ENCODE results near the gene JMJD1C.
"Not testable (repeated sequence)": the region's sequence is repeated elsewhere in the genome, so short reads cannot be mapped to it uniquely, and the experiment has no call there.

Gene JMJD1C

GRCh38 chr10:63392224-63392623 lies 73.6 kb downstream of the JMJD1C start:
- FAIRE-seq, result no peak

- no peak for FAIRE-seq
These were observed 74.0 kb downstream of the JMJD1C start for GRCh38 chr10:63391812-63392211.

- no peak for FAIRE-seq
These were observed 75.3 kb downstream of the JMJD1C start for GRCh38 chr10:63390521-63390920.

DNA sequence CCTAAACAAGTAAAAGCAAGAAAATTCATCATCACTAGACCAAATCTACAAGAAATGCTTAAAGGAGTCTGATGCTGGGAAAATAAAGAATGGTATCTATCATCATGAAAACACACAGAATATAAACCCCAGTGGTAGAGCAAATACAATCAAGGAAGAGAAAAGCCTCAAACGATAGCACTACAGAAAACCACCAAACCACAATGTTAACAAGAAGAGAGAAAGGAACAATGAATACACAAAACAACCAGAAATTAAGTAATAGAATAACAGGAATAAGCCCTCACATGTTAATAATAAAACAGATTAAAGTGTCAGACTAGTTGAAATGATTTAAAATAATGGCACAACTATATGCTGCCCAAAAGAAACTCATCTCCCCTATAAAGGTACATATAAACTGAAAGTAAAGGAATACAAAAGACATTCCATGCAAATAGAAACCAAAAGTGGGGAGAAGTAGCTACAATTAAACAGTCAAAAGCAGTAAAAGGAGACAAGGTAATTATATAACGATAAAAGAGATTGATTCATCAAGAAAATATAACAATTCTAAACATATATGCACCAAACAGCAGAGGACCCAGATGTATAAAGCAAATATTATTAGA lies 77.3 kb downstream of the JMJD1C start:
- FAIRE-seq, result no peak

DNA sequence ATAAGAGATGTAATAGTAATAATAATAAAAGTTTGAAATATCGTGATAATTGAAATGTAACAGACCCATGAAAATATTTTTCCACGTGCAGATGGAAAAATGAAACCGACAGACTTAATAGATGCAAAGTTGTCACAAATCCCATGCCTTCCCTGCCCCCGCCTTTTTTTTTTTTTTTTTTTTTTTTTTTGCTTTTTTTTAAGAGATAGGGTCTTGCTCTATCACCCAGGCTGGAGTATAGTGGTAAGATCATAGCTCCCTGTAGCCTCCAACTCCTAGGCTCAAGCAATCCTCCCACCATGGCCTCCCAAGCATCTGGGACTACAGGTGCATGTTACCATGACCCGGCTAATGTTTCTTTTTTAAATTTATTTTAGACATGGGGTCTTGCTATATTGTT lies 80.5 kb downstream of the JMJD1C start:
- no peak for FAIRE-seq

DNA sequence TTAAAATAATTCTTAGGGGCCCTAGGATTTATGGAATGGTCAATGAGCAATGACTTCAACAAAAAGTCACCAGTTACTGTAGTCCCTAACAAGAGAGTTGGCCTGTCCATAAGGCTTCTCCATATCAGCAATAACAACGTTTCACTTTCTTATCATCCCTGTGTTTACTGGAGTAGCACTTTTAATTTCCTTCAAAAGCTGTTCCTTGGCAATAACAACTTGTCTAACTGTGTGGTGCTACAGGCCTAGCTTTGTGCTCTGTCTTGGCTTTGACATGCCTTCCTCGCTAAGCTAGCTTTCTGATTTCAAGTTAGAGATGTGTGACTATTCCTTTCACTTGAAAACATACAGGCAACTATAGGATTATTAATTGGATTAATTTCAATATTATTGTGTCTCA lies 81.1 kb downstream of the JMJD1C start:
- no peak for FAIRE-seq

DNA sequence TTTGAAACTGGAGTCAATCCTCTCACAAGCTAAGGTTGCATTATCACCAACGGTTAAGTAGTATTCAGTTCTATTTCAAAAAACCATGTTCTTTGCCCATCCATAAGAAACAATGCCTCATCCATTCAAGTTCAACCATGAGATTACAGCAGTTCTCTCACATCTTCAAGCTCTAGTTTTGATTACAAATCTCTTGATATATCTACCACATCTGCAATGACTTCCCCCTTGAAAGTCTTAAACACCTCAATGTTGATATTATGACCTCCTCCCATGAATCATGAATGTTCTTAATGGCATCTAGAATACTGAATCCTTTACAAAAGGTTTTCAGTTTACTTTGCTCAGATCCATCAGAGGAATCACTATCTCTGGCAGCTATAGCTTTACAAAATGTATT lies 81.8 kb downstream of the JMJD1C start:
- no peak for FAIRE-seq

DNA sequence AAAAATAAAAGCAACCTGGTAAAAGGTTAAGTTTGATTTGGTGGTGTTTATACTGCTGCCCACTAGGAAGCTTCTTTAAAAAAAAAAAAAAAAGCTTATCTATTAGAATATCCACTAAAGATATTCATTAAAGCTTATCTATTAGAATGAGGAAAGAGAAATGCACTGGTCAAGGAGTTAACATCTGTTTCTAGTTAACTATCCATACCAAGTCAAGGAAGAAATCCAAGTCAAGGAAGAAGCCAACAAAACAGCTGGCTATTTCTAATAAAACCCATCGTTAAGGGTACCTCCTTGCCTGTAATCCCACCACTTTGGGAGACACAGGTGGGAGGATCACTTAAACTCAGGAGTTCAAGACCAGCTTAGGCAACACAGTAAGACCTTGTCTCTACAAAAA lies 82.6 kb downstream of the JMJD1C start:
- no peak for FAIRE-seq

GRCh38 chr10:63382066-63382465 lies 83.7 kb downstream of the JMJD1C start:
- no peak for FAIRE-seq

DNA sequence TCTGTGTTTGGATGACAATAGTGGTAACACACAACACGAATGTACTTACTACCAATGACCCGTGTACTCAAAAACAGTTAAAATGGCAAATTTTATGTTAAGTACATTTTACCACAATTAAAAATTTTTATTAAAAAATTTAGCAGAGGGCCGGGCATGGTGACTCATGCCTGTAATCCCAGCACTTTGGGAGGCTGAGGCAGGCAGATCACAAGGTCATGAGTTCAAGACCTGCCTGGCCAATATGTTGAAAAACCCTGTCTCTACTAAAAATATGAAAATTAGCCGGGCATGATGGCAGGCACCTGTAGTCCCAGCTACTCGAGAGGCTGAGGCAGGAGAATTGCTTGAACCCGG lies 88.5 kb downstream of the JMJD1C start:
- not testable (repeated sequence) for FAIRE-seq

- FAIRE-seq, result peak; percentile 23
These were observed 89.0 kb downstream of the JMJD1C start for GRCh38 chr10:63376560-63377304.

- no peak for FAIRE-seq
These were observed 89.9 kb downstream of the JMJD1C start for GRCh38 chr10:63375859-63376258.

DNA sequence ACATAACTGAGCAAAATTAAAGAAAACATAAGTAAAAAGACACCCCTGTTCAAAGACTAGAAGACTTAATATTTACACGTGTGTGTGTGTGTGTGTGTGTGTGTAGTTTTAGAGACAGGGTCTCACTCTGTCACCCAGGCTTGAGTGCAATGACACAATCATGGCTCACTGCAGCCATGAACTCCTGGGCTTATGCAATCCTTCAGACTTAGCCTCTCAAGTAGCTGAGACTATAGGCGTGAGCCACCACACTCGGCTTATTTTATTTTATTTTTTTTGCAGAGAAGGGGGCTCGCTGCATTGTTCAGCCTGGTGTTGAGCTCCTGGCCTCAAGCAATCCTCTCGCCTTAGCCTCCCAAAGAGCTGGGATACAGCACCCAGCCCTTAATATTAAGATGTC lies 90.3 kb downstream of the JMJD1C start:
- no peak for FAIRE-seq

DNA sequence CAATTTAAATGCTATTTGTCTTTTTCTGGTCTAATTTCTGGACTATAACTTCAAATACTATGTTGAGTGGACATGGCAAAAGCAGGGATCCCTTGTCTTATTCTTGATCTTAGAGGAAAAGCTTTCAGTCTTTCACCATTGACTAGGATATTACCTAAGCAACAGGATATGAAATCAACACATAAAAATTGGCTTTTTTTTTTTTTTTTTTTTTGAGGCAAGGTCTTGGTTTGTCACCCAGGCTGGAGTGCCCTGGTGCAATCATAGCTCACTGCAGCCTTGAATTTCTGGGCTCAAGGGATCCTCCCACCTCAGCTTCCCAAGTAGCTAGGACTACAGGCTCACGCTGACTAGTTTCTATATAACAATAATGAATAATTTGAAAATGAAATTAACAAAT lies 90.8 kb downstream of the JMJD1C start:
- no peak for FAIRE-seq

DNA sequence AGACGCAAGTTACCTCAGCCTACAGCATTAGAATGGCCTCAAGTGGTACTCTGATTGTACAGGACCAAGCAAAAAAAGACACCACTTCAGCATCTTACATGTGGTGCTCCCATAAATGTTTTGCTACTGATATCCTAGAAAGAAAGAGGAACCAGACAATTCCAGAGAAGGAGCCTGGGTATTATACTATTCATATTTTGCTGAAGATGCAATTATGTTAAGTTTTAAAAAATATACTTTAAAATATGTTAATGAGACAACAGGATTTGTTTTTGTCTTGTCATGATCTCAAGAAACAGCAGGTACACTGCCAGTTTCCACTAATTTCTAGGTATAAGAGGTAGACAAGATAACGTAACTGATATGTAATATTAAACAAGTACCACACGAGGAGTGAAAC lies 92.6 kb downstream of the JMJD1C start:
- no peak for FAIRE-seq

GRCh38 chr10:63369711-63370110 lies 96.1 kb downstream of the JMJD1C start:
- no peak for FAIRE-seq

DNA sequence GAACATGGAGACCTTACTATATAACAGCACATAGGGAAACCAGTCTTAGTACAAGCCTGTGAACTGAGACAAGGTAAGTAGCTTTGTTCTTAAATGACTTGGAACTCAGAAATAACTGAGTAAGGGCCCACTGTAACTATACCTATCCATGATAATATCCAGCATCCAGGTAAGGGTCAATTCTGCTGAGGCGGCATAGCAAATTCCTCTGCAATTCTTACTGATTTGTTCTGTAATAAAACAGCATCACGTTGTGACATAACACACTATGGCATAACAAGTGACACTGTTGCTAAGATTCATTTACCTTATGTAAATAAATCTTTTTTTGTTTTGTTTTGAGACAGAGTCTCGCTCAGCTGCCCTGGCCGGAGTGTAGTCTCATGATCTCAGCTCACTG lies 97.4 kb downstream of the JMJD1C start:
- no peak for FAIRE-seq

DNA sequence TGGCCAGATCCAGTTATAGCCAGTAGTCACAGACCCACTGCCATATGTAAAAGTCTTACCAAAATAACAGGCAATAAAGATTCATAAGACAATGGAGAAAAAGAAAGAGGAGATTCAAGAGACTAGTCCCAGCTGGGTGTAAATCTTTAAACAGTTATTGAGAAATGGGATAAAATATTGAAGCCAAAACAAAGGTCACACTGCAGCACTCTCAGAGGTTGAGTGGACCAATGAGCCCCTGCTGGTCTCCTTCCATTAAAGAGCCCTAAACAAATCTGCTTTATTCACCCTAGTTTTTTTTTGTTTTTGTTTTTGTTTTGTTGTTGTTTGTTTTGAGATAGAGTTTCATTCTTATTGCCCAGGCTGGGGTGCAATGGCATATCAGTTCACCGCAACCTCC lies 98.8 kb downstream of the JMJD1C start:
- no peak for FAIRE-seq

DNA sequence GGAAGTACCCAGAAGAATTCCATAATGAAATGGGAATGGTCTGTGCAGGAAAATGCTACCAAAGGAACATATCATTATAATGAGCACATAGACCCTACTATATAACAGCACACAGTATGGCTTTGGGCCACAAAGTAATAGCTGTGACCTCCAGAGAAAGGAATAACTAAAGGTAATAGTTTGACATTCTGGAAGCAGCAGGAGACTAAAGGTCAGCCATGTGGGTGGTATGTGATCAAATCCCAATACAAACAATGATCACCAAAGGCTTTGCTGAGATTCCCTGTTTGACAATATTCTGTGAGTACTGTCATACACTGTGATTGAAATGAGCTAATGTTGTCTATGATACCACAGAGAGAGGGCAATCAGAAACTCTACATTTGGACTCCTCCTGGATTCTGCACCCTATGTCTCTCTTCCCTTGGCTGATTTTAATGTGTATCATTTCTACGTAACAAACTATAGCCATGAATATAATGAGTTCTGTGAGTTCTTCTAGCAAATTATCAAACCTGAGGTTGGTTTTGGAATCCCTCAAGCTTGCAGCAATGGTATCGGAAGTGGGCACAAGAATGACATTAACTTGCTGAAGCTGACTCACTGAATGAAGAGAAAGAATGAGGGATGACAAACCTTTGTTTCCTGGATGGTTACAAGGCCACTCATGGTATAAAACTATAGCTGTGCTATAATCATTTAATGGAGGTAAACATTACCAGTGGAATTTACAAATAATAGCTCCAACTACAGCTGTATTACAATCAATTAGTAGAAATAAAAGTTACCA lies 99.6 kb downstream of the JMJD1C start:
- FAIRE-seq, result no peak

DNA sequence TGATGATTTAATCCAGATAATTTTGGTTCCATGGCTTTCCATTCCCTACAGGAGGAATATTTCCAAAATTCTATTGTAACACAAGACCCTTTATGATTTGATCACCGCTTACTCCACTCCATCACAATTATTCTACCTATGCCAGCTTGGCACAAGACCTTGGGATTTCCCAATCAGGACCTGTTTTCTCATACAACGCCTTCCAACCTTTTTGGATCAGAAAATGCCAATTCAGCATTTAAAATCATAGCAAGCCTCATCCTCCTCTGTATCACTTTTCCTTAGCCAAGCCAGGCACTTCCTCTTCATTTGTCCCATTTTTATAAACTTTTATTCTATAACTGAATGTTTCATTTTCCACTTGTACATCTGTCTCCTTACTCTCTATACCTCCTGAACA lies 100.9 kb downstream of the JMJD1C start:
- no peak for FAIRE-seq

- no peak for FAIRE-seq
These were observed 101.8 kb downstream of the JMJD1C start for GRCh38 chr10:63363951-63364350.

DNA sequence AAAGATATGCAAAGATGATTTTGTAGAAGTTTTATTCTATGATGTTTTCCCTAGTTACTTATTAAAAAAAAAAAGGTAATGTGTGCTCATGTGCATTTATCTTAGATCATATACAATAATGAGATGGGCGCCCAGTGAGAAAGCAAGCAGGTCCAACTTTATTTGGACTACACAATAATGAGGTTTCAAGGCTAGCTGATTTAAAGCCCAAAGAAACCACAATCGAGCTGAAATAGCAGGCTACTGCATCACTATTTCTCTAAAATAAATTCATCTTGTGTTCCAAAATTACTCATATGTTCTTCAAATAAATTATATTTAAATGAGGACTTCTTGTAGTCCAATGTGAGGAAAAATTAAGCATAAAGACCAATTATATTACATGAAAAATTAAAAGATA lies 110.1 kb downstream of the JMJD1C start:
- no peak for FAIRE-seq

GRCh38 chr10:63352976-63353375 lies 112.8 kb downstream of the JMJD1C start:
- FAIRE-seq, result no peak

- FAIRE-seq, result no peak
These were observed 117.4 kb downstream of the JMJD1C start for GRCh38 chr10:63348245-63348850.

All from endometrium (tissue), 2 donors.